K562 (cell line): ENCODE measurements around the gene CELA3B. TPM values are rescaled to one million over a fixed set of nuclear protein-coding genes. Genes with fewer than 3 reads are reported as not detected.
A peak's percentile ranks its signal among the peaks of the same experiment; 100 is the strongest.

Source experiments
- ADNP ChIP-seq: fragments of 200-800 bp; sonication (Bioruptor generic); IDR thresholded peaks from 2 replicates; pipeline ENCODE4 v1.6.1; 2016; ENCODE audit warnings: missing genetic modification characterization, missing compliant biosample characterization
- BACH1 ChIP-seq: fragments of 200-800 bp; sonication (Bioruptor generic); IDR thresholded peaks from 2 replicates; pipeline ENCODE4 v1.6.1; 2016; ENCODE audit warnings: missing genetic modification characterization, missing compliant biosample characterization
- CSDE1 ChIP-seq, 2 experiments: fragments of 450-650 bp; IDR thresholded peaks; 2 replicates each; pipeline ENCODE4 v1.6.1; 2016; ENCODE audit warnings: mild to moderate bottlenecking in 1 of 2
- EGR1 ChIP-seq: fragments of 450-650 bp; conservative IDR thresholded peaks from 2 replicates; pipeline ENCODE4 v1.6.1; 2017; ENCODE audit warnings: mild to moderate bottlenecking
- ETV5 ChIP-seq: sonication (generic); formaldehyde crosslinking; IDR thresholded peaks from 2 replicates; pipeline ENCODE4 v1.4.0; 2020; ENCODE audit warnings: low read depth, mild to moderate bottlenecking, missing genetic modification reagents
- GABPB1 ChIP-seq: sonication (generic); formaldehyde crosslinking; IDR thresholded peaks from 2 replicates; pipeline ENCODE4 v1.8.0; 2022; ENCODE audit warnings: mild to moderate bottlenecking, missing genetic modification reagents
- GTF2F1 ChIP-seq: IDR thresholded peaks from 2 replicates; pipeline ENCODE4 v1.6.1; 2011; ENCODE audit warnings: low read depth, low read length, improper control_type of control experiment
- HDAC3 ChIP-seq: fragments of 450-650 bp; IDR thresholded peaks from 2 replicates; pipeline ENCODE4 v1.6.1; 2018; ENCODE audit warnings: borderline replicate concordance, mild to moderate bottlenecking, moderate library complexity; ENCODE audit not compliant: partially characterized antibody
- KHSRP ChIP-seq: fragments of 450-650 bp; IDR thresholded peaks from 2 replicates; pipeline ENCODE4 v1.6.1; 2017
- NCOR1 ChIP-seq: fragments of 450-650 bp; IDR thresholded peaks from 2 replicates; pipeline ENCODE4 v1.6.1; 2016; ENCODE audit warnings: mild to moderate bottlenecking, moderate library complexity
- NR2C2 ChIP-seq, 2 experiments: fragments of 200-800 bp in 1 of 2; sonication (Bioruptor generic) in 1 of 2; sonication (generic) in 1 of 2; formaldehyde crosslinking in 1 of 2; IDR thresholded peaks; 2 replicates each; pipeline versions ENCODE4 v1.6.1 to v1.8.0; 2016 to 2022; ENCODE audit warnings: mild to moderate bottlenecking in 1 of 2, missing compliant biosample characterization in 1 of 2, missing genetic modification characterization in 1 of 2, missing genetic modification reagents in 1 of 2
- PHF20 ChIP-seq: fragments of 450-650 bp; IDR thresholded peaks from 2 replicates; pipeline ENCODE4 v1.6.1; 2018; ENCODE audit not compliant: partially characterized antibody
- POLR3A ChIP-seq: IDR thresholded peaks from 2 replicates; pipeline ENCODE4 v1.6.1; 2011; ENCODE audit warnings: borderline replicate concordance, mild to moderate bottlenecking, moderate library complexity; ENCODE audit not compliant: insufficient read length, insufficient read depth; ENCODE audit errors: extremely low read depth
- RBM34 ChIP-seq: fragments of 200-400 bp; formaldehyde crosslinking; IDR thresholded peaks from 2 replicates; pipeline ENCODE4 v1.6.1; 2018; ENCODE audit warnings: low read length, borderline replicate concordance; ENCODE audit not compliant: insufficient read depth
- SRSF7 ChIP-seq: fragments of 200-400 bp; formaldehyde crosslinking; optimal IDR thresholded peaks from 2 replicates; pipeline ENCODE3; 2017; ENCODE audit warnings: mild to moderate bottlenecking, low read depth, low read length
- WHSC1 ChIP-seq: IDR thresholded peaks from one replicate; pipeline ENCODE4 v1.6.1; 2012; ENCODE audit warnings: low read length, control low read depth, inconsistent platforms
- ZNF12 ChIP-seq: sonication (generic); formaldehyde crosslinking; IDR thresholded peaks from 2 replicates; pipeline ENCODE4 v1.4.0; 2020; ENCODE audit warnings: mild to moderate bottlenecking, missing genetic modification reagents
- ZNF561 ChIP-seq: fragments of 450-650 bp; formaldehyde crosslinking; conservative IDR thresholded peaks from 2 replicates; pipeline ENCODE4 v1.4.0; 2020; ENCODE audit warnings: mild to moderate bottlenecking, moderate library complexity
- ZNF76 ChIP-seq: fragments of 250-450 bp; sonication (Bioruptor Pico); IDR thresholded peaks from 2 replicates; pipeline ENCODE4 v1.4.0; 2020; ENCODE audit warnings: mild to moderate bottlenecking, moderate library complexity, borderline replicate concordance
- polyA plus RNA-seq, 8 experiments: library from polyadenylated mRNA; depleted of rRNA in 4 of 8; stranded (reverse) in 5 of 8; unstranded in 3 of 8; fragments of >200 nt; fragmentation: Nextera tagmentation in 2 of 8; fragmentation: Illumina TruSeq in 1 of 8; extraction: Ambion mirVana in 2 of 8; extraction: Trizol in 1 of 8; gene quantifications; 2 replicates each; pipeline versions ENCODE4 v1.2.1 to v1.2.3, GENCODE V29; 2011 to 2014; ENCODE audit warnings: inconsistent platforms in 1 of 8, missing spikeins in 1 of 8
- total RNA-seq, 7 experiments: library from RNA; depleted of rRNA in 6 of 7; stranded (reverse); fragments of >200 nt in 6 of 7; fragmentation: Illumina TruSeq in 2 of 7; extraction: Trizol in 2 of 7; gene quantifications; 2 replicates each; pipeline versions ENCODE4 v1.2.1 to v1.2.3, GENCODE V29; 2011 to 2021; ENCODE audit warnings: low replicate concordance in 1 of 7
- TF ChIP-seq, protein P1 (sequence below): fragments of 450-650 bp; formaldehyde crosslinking; IDR thresholded peaks from 2 replicates; pipeline ENCODE4 v1.4.0; 2020; ENCODE audit warnings: mild to moderate bottlenecking, mixed read lengths
- TF ChIP-seq, protein P2 (sequence below): sonication (generic); formaldehyde crosslinking; IDR thresholded peaks from 2 replicates; pipeline ENCODE4 v1.8.0; 2022; ENCODE audit warnings: mild to moderate bottlenecking, missing genetic modification reagents
- TF ChIP-seq, protein P3 (sequence below): fragments of 450-650 bp; IDR thresholded peaks from one replicate; pipeline ENCODE4 v1.6.1; 2018; ENCODE audit warnings: mild to moderate bottlenecking, moderate library complexity; ENCODE audit not compliant: partially characterized antibody
- TF ChIP-seq, protein P4 (sequence below): fragments of 200-800 bp; sonication (Bioruptor generic); IDR thresholded peaks from 2 replicates; pipeline ENCODE4 v1.6.1; 2017; ENCODE audit warnings: missing genetic modification characterization, missing compliant biosample characterization

CELA3B gene
- total and polyA plus RNA-seq, 9 of the 15 experiments (the other 6 are each of a cell fraction or from before 2014, with no cell fraction given), result 3.1 TPM; not detected in 8

DNA sequence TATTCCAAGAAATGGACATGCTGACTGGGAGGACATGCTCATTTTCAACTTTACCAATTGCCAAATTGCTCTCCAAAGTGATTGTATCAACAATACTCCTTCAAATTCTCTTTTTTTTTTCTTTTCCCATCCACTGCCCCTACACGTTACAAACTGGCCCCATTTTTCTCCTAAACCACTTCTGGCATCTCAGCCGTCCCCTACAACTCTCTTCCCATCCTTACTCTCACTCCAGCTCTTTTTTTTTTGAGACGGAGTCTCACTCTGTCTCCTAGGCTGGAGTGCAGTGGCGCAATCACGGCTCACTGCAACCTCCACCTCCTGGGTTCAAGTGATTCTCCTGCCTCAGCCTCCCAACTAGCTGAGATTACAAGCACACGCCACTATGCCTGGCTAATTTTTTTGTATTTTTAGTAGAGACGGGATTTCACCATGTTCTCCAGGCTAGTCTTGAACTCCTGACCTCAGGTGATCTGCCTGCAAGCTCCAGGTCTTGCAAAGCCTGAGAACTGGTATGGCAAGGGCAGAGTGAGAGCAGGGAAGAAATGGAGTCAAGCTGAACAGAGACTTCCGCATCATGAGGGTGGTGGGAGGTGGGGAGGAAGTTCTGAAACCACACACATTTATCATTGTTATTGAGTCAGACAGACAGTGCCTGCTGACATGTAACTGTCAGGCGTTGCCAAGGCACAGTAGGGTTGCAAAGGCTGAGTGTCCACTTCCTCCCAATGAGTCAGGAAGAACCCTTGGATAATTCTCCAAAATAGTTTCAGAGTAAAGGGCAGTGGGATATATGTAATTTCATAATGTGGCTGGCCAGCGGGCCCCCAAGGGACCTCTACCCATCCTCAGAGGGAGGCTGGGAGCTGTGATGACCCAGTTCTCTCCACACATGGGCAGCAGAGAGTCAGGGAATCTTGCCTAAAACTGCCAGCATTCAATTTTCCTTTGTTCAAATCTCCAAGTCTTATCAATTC lies 42.0 kb downstream of the CELA3B start (continued):
- TF ChIP-seq SRSF7, result no peak
- no peak for TF ChIP-seq NR2C2 (CRISPR knock-in tag; IDR thresholded peaks at IDR 0.05)
- peak; percentile 74 for TF ChIP-seq NR2C2 (tag; IDR thresholded peaks at IDR 0.05)
- TF ChIP-seq ADNP (tag), result peak; percentile 58; the same call in 1 of the 2 replicates
- no peak for TF ChIP-seq GTF2F1
- TF ChIP-seq HDAC3, result peak; percentile 44
- TF ChIP-seq ETV5 (CRISPR knock-in tag), result peak; percentile 97
- TF ChIP-seq, protein P1, sequence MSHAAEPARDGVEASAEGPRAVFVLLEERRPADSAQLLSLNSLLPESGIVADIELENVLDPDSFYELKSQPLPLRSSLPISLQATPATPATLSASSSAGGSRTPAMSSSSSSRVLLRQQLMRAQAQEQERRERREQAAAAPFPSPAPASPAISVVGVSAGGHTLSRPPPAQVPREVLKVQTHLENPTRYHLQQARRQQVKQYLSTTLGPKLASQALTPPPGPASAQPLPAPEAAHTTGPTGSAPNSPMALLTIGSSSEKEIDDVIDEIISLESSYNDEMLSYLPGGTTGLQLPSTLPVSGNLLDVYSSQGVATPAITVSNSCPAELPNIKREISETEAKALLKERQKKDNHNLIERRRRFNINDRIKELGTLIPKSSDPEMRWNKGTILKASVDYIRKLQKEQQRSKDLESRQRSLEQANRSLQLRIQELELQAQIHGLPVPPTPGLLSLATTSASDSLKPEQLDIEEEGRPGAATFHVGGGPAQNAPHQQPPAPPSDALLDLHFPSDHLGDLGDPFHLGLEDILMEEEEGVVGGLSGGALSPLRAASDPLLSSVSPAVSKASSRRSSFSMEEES, result no peak; the same call in 1 of the 2 replicates
- TF ChIP-seq, protein P2, sequence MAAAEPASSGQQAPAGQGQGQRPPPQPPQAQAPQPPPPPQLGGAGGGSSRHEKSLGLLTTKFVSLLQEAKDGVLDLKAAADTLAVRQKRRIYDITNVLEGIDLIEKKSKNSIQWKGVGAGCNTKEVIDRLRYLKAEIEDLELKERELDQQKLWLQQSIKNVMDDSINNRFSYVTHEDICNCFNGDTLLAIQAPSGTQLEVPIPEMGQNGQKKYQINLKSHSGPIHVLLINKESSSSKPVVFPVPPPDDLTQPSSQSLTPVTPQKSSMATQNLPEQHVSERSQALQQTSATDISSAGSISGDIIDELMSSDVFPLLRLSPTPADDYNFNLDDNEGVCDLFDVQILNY (CRISPR knock-in tag), result no peak
- TF ChIP-seq, protein P3, sequence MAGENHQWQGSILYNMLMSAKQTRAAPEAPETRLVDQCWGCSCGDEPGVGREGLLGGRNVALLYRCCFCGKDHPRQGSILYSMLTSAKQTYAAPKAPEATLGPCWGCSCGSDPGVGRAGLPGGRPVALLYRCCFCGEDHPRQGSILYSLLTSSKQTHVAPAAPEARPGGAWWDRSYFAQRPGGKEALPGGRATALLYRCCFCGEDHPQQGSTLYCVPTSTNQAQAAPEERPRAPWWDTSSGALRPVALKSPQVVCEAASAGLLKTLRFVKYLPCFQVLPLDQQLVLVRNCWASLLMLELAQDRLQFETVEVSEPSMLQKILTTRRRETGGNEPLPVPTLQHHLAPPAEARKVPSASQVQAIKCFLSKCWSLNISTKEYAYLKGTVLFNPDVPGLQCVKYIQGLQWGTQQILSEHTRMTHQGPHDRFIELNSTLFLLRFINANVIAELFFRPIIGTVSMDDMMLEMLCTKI, result no peak
- TF ChIP-seq ZNF12, result peak; percentile 63; the same call in 1 of the 2 replicates
- peak; percentile 54 for TF ChIP-seq EGR1
- TF ChIP-seq GABPB1 (CRISPR knock-in tag), result peak; percentile 75
- TF ChIP-seq KHSRP, result no peak
- TF ChIP-seq NCOR1, result peak; percentile 61; the same call in 1 of the 2 replicates
- TF ChIP-seq PHF20, result no peak
- TF ChIP-seq CSDE1 (IDR thresholded peaks at IDR 0.05), result no peak
- no peak for TF ChIP-seq ZNF561 (CRISPR knock-in tag)
- TF ChIP-seq RBM34, result no peak
- TF ChIP-seq, protein P4, sequence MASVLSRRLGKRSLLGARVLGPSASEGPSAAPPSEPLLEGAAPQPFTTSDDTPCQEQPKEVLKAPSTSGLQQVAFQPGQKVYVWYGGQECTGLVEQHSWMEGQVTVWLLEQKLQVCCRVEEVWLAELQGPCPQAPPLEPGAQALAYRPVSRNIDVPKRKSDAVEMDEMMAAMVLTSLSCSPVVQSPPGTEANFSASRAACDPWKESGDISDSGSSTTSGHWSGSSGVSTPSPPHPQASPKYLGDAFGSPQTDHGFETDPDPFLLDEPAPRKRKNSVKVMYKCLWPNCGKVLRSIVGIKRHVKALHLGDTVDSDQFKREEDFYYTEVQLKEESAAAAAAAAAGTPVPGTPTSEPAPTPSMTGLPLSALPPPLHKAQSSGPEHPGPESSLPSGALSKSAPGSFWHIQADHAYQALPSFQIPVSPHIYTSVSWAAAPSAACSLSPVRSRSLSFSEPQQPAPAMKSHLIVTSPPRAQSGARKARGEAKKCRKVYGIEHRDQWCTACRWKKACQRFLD (CRISPR knock-in tag), result peak; percentile 83
- no peak for TF ChIP-seq ZNF76
- no peak for TF ChIP-seq POLR3A
- peak; percentile 63; the same call in 1 of the 2 replicates for TF ChIP-seq BACH1 (tag)
- TF ChIP-seq WHSC1, result no peak
